Activated naive CD4-positive, alpha-beta T cell treated with anti-CD3 and anti-CD28 coated beads, Interleukin-2, amount 50 U/mL, for 16 hours (primary cell): ENCODE results near the gene DSC3.

ENCODE experiments used
- DNase-seq: peaks from one replicate; pipeline ENCODE4 v3.0.0-alpha.2; 2020

Gene DSC3

DNA sequence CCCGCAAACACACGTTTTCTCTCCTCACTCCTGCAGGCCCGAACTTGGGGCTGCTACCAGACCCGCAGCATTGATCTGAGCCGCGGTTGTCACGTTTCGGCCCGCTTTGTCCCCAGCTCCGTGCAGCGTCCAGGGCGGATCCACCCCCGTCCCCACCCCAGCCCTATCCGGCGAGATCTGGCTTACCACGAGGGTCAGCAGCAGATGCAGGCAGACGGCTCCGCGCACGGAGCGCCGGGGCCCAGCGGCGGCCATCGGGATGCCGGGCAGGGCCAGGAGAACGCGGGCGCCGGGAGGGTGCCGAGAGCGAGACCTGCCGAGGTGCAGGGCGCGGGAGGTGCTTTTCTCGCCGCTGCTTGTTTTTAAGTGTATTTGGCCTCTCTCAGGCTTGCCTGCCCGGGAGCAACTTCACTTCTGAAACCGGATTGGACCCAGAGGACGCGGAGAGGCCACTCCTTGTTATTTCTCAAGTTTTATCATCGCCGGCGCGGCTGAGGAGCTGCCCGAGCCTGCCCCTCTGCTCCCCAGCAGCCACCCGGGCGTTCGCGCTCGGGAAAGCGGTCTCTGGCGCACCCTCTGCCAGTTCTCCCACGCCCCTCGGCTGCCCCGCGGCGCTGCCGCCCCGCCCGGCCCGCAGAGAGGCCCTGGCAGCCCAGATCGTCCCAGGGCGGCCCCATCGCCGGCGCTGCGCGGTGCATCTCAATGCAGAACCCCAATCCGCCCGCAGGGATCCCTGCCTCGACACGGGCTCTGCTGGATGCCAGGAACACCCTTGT is at the start of gene DSC3:
DSC3 (minus strand) TSS at position 337 of the 776 bp plus-strand sequence; CDS start at position 255, 82 bp downstream.
- DNase-seq = no peak

DNA sequence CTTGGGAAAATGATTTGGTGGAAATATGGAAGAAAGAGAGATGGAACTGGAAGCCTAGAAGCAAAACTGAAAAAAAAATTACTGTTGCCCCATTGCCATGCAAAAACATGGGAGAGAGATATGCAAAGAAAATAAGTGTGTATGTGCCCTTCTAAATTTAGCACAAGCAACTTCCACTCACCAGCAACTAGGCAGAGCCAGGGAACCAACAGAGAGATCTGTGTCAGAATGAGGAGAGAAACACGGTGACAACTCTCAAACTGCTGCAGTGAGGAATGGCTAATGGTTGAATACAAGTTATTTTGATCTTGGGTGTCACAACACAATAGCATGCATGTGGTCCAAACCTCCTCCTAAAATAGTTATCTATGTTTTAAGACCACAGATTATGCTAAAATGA is 48.8 kb upstream of the DSC3 start:
- DNase-seq = no peak

DNA sequence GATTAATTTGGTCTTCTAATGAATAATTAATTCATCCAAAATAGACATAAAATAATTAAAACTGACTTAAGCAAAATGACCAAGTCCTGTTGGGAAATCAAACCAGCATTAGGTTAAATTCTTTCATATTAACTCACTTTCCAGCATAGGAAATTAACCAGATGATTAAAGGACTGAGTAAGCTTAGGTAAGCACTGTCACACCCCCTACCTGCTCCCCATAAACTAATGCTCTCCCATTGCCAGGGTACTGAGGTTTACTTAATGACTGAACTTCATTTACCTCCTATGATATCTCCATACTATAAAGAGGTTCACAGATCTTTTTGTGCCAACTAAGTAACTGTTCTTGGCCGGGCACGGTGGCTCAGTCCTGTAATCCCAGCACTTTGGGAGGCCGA is 46.0 kb upstream of the DSC3 start:
- no peak for DNase-seq

GRCh38 chr18:31079973-31080372 is 37.4 kb upstream of the DSC3 start:
- no peak for DNase-seq

GRCh38 chr18:31077878-31078277 is 35.3 kb upstream of the DSC3 start:
- no peak for DNase-seq

- no peak for DNase-seq
These were observed 29.6 kb upstream of the DSC3 start for GRCh38 chr18:31072175-31072574.

GRCh38 chr18:31070206-31070605 is 27.7 kb upstream of the DSC3 start:
- DNase-seq = no peak

GRCh38 chr18:31066266-31066665 is 23.7 kb upstream of the DSC3 start:
- DNase-seq = no peak

DNA sequence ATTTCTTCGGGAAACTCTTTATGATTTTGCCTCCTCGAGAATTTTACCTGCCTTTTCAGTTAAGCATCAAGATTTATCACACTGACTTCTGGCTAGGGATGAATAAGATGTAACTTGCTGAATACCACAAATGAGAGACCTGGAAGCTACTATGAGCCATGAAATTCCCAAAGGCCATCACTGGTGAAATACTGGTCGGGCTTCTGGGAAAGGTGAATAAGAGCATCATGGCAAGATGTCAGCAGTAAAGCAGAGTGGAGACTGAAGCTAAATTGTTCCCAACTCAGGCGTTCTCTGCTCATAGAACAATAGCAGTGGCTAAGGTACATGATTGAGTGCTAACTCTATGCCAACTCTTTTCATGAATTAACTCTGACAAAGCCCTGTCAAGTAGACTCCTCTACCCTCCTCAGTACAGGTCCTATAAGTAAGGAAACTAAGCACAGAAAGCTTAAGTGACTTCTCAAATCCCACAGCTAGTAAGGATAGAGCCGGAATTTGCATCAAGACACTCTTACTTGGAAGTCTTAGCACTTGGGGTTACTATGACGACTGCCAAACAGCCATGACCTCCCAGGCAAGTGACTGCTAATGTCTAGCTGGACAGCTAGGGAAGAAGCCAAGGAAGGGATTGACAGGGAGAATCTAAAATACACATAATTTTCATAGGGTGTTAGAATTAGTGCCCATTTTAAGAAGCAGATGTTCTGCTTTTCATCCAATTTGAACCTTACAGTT is 22.7 kb upstream of the DSC3 start:
- no peak for DNase-seq

GRCh38 chr18:31064130-31064529 is 21.6 kb upstream of the DSC3 start:
- DNase-seq = no peak

DNA sequence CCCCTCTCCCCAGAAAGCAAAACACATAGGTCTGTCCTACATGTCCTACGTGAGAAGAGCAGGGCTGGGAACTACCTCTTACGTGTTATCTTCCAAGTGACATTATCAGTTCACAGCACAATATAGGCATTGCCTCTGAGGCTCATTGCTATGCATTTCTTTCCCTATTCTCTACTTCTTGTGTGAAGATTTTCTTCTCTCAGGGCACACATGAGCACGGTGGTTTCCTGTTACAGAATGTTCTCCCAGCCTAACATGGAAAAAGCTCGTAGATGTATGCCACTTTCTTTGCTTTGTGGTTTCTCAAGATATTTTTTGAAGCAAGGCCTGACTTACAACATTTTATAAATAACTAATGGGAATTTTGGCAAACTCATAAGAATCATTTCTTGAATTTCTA is 19.4 kb upstream of the DSC3 start:
- no peak for DNase-seq

DNA sequence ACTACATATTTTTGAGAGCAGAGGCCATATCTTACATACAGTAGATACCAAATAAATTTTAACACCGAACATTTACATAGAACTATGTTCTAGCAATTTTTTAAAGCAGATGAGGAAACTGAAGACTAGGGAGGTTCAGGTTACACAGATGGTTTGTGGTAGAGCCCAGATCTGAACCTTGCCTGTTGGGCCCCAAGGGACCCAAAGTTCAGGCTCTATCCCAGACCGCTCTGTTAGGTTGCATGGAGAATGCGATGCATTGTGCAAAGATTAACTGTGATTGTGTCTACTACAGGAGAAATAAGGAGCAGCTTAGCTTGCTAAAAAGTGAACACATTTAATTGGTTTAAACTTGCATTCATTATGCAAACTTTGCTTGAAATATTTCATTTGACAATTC is 16.4 kb upstream of the DSC3 start:
- no peak for DNase-seq

GRCh38 chr18:31057917-31058316 is 15.4 kb upstream of the DSC3 start:
- no peak for DNase-seq

DNA sequence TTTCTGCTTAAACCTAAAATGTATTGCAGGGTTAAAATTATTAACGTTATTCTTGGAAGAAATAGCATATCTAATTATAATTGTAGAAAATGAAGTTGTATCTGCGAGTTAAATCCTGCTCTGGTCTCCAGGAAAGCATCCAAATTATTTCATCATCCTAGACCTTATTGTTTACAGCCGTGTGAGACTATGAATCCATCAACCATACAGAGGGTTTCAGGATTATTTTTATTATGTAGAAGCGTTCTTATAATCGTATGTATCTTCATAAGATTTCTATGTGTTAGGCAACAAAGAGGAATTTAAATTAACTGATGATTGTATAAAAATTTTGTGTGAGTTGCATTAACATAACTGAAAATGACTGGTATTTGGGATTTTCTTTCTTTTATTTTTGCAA is 14.5 kb upstream of the DSC3 start:
- DNase-seq = no peak

DNA sequence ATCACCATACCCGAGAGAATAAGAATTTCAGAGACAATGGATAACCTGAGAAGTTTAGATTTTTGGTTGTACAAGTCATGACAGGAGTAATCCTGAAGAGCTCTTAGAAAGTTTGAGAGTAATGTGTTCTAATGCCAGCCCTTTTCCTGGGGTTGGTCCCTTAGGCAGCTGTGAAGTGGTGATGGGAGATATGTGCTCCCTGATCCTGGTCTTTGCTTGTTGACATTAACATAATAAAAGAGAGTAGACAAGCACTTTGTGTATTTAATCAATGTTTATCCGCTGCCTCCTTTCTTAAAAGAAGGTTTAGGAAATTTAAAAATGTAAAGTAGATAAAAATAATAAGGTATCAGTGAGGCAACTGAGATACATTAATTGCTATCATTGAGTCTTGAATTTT is 13.8 kb upstream of the DSC3 start:
- no peak for DNase-seq

DNA sequence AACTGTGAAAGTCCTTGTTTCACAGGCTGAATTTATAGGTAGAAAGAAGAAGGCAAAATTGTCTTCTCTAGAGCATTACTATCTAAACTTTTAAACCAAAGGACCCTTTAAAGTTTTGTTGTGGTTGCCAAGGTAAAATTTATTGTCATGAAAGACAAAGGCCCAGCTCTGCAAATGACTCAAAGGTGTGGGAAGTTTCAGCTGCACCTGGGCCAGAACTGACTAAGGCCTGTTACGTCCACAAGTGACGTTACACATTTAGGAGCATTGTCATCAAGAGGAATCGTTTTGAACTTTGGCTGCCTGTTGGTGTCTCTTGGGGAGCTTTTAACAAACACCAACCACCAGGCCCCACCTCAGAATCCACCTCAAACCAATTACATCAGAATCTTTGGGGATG is 8.1 kb upstream of the DSC3 start:
- DNase-seq = no peak

DNA sequence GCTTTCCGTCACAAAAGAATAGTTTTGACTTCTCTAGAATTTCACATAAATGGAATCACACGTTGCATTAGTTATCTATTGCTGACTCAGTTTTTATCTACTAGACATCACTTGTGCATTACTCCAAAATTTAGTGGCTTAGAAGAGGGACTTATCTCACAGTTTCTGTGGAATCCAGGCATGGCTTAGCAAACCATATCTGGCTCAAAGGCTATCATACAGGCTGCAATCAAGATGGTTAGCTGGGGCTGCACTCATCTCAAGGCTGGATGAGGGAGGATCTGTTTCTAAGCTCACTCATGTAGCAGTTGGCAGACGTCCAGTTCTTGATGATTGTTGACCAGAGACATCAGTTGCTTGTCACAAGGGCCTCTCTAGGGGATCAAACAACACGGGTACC is 6.6 kb upstream of the DSC3 start:
- DNase-seq = no peak

- DNase-seq = no peak
These were observed 5.7 kb upstream of the DSC3 start for GRCh38 chr18:31048216-31048615.

GRCh38 chr18:31046916-31047315 is 4.4 kb upstream of the DSC3 start:
- no peak for DNase-seq

GRCh38 chr18:31045599-31045998 is 3.1 kb upstream of the DSC3 start:
- DNase-seq = no peak

DNA sequence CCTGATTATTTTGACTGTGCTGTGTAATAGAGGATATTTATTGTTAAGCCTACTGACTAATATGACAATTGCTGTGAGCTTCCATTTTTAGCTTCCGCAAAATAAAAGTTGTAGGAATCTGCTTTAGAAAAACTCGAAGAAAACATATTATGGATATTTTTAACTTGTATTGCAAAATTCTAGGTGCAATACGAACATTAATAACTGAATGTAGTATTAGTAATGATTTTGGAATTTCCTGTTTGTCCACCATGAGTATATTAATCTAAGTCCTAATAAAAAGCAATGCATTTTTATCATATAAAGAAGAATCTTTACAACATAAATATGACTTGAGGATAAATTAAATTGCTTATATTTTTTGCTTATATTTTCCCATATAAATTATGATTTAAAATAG is 2.4 kb upstream of the DSC3 start:
- DNase-seq = no peak

- no peak for DNase-seq
These were observed 1.2 kb upstream of the DSC3 start for GRCh38 chr18:31043709-31044108.

DNA sequence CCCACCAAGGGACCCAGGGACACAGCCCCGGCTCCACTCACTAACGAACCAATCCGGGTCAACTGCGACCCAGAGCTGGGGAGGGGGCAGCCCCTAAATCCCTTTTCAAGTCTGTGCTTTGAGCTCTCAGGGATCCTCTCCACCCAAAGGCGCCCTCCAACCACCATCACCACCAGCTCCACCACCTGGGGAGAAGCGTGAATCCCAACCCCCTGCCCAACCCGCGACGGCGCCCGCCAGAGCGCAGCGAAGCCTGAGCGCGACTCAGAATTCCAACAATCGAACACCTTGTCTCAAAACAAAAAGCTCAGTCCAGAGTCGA is 497 bp downstream of the DSC3 start:
- DNase-seq = no peak

GRCh38 chr18:31041271-31042083 is 1.1 kb downstream of the DSC3 start:
- DNase-seq = no peak
